GM12878 (cell line): ENCODE data around the gene FOXP4.

Experiments
- EP300 ChIP-seq, 2 experiments: fragments of 150-350 bp in 1 of 2; IDR thresholded peaks; 2 replicates each; pipeline ENCODE4 v1.6.1; 2011 to 2012; ENCODE audit warnings: low read depth in 2 of 2, low read length in 2 of 2, borderline replicate concordance in 1 of 2, improper control_type of control experiment in 1 of 2, inconsistent platforms in 1 of 2; ENCODE audit not compliant: control insufficient read depth in 1 of 2
- MTA2 ChIP-seq: fragments of 450-650 bp; IDR thresholded peaks from 2 replicates; pipeline ENCODE4 v1.6.1; 2016; ENCODE audit warnings: low read depth, mild to moderate bottlenecking, moderate library complexity
- NFIC ChIP-seq: IDR thresholded peaks from 2 replicates; pipeline ENCODE4 v1.6.1; 2012; ENCODE audit warnings: low read depth, mild to moderate bottlenecking, inconsistent platforms, low read length, moderate library complexity
- POLR2A ChIP-seq: IDR thresholded peaks from 2 replicates; pipeline ENCODE4 v1.6.1; 2011; ENCODE audit warnings: low read depth, mild to moderate bottlenecking, low read length
- POLR2AphosphoS5 ChIP-seq: IDR thresholded peaks from 2 replicates; pipeline ENCODE4 v1.6.1; 2011; ENCODE audit warnings: mild to moderate bottlenecking, low read length, inconsistent platforms
- TAF1 ChIP-seq: IDR thresholded peaks from 2 replicates; pipeline ENCODE4 v1.6.1; 2011; ENCODE audit warnings: mild to moderate bottlenecking, low read depth, low read length, borderline replicate concordance
- YY1 ChIP-seq: IDR thresholded peaks from 2 replicates; pipeline ENCODE4 v1.6.1; 2011; ENCODE audit warnings: low read depth, mild to moderate bottlenecking, low read length

DNA sequence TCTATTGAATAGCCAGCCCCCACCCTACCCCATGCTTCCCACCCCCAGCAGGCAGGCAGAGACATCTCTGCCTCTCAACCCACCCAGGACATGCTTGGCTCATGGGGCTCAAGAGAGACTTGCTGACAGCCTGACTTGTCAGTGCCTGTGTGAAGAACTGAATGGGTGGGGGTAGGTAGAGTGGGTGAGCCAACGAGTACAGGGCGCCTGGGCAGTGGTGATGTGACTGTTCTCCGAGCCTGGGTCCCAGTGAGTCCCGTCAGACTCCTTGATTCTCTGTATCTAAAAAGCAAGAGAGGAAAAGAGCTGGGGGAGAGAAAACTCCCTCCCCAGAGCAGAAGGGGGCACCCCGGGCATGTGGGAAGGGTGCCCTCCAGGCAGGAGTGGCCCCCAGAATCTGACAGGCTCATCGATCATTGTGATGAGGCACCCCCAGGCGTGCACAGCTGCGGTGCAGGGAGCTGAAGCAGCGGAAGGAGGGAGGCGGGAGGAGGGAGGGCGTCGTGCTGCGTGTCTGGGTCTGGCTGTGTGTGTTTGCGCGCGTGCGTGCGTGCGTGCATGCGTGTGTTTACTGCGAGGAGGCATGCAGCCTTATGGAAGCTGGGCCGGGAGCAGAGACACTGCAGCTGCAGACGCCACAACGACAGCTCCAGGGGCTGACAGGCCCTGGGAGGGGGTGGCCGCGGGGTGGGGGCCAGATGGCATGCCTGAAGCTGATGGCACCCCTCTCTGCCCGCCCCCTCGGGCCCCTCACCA lies 40.2 kb downstream of the FOXP4 start:
- TF ChIP-seq EP300 (IDR thresholded peaks at IDR 0.05; ENCODE audit: borderline replicate concordance in 1 of 2, control insufficient read depth in 1 of 2, low read depth in 2 of 2, low read length in 2 of 2) (no peak), POLR2A (no peak), TAF1 (no peak), MTA2 (no peak), POLR2AphosphoS5 (no peak), YY1 (no peak), NFIC (no peak)
